HepG2 (cell line): ENCODE measurements around the gene SRSF1. TPM values are rescaled to one million over a fixed set of nuclear protein-coding genes. Genes with fewer than 3 reads are reported as not detected.
A peak's percentile ranks its signal among the peaks of the same experiment; 100 is the strongest.

Experiments
- AKNA ChIP-seq: sonication (generic); formaldehyde crosslinking; IDR thresholded peaks from 2 replicates; pipeline ENCODE4 v1.4.0; 2020; ENCODE audit warnings: missing genetic modification reagents, borderline replicate concordance
- BCL6 ChIP-seq: IDR thresholded peaks from 2 replicates; pipeline ENCODE4 v1.6.1; 2016; ENCODE audit warnings: missing genetic modification reagents, missing compliant biosample characterization
- BCLAF1 ChIP-seq: fragments of 450-650 bp; IDR thresholded peaks from 2 replicates; pipeline ENCODE4 v1.6.1; 2017; ENCODE audit warnings: mild to moderate bottlenecking
- GRHL1 ChIP-seq: sonication (generic); formaldehyde crosslinking; conservative IDR thresholded peaks from 2 replicates; pipeline ENCODE4 v1.8.0; 2022; ENCODE audit warnings: missing genetic modification reagents
- KLF12 ChIP-seq: sonication (generic); formaldehyde crosslinking; IDR thresholded peaks from 2 replicates; pipeline ENCODE4 v1.4.0; 2020; ENCODE audit warnings: missing genetic modification reagents, borderline replicate concordance
- KLF6 ChIP-seq: IDR thresholded peaks from 2 replicates; pipeline ENCODE4 v1.8.0; 2016; ENCODE audit warnings: missing biosample characterization, missing genetic modification reagents
- MEIS1 ChIP-seq: sonication (generic); formaldehyde crosslinking; IDR thresholded peaks from 2 replicates; pipeline ENCODE4 v1.9.0; 2021; ENCODE audit warnings: mild to moderate bottlenecking, missing genetic modification reagents, moderate library complexity, borderline replicate concordance
- NFATC3 ChIP-seq: sonication (generic); formaldehyde crosslinking; IDR thresholded peaks from 2 replicates; pipeline ENCODE4 v1.5.1; 2020; ENCODE audit warnings: mild to moderate bottlenecking, missing genetic modification reagents
- PHF20 ChIP-seq: sonication (generic); formaldehyde crosslinking; IDR thresholded peaks from 2 replicates; pipeline ENCODE4 v1.5.0; 2020; ENCODE audit warnings: mild to moderate bottlenecking, missing genetic modification reagents
- POGZ ChIP-seq: sonication (generic); formaldehyde crosslinking; IDR thresholded peaks from 2 replicates; pipeline ENCODE4 v1.4.0; 2020; ENCODE audit warnings: mild to moderate bottlenecking, missing genetic modification reagents
- TCF7 ChIP-seq: sonication (generic); IDR thresholded peaks from 2 replicates; pipeline ENCODE4 v1.6.1; 2016; ENCODE audit warnings: antibody characterized with exemption, low read depth
- U2AF2 ChIP-seq: fragments of 200-400 bp; formaldehyde crosslinking; IDR thresholded peaks from 2 replicates; pipeline ENCODE4 v1.6.1; 2017; ENCODE audit warnings: low read depth, mild to moderate bottlenecking, low read length
- ZFP1 ChIP-seq: IDR thresholded peaks from 2 replicates; pipeline ENCODE4 v1.6.1; 2016
- ZKSCAN5 ChIP-seq: sonication (generic); formaldehyde crosslinking; IDR thresholded peaks from 2 replicates; pipeline ENCODE4 v1.5.1; 2020; ENCODE audit warnings: mild to moderate bottlenecking, missing genetic modification reagents
- ZNF260 ChIP-seq: sonication (generic); formaldehyde crosslinking; IDR thresholded peaks from 2 replicates; pipeline ENCODE4 v1.4.0; 2020; ENCODE audit warnings: missing genetic modification reagents, low read depth, mild to moderate bottlenecking, borderline replicate concordance
- ZNF644 ChIP-seq: IDR thresholded peaks from 2 replicates; pipeline ENCODE4 v1.6.1; 2016; ENCODE audit warnings: low read depth
- ZNF710 ChIP-seq: sonication (generic); formaldehyde crosslinking; IDR thresholded peaks from 2 replicates; pipeline ENCODE4 v1.5.0; 2020; ENCODE audit warnings: mild to moderate bottlenecking, missing genetic modification reagents, borderline replicate concordance
- polyA plus RNA-seq, 8 experiments: library from polyadenylated mRNA; depleted of rRNA in 3 of 8; stranded (reverse) in 7 of 8; unstranded in 1 of 8; fragments of >200 nt; fragmentation: Illumina TruSeq in 4 of 8; extraction: Trizol in 4 of 8; gene quantifications; 2 replicates each; pipeline versions ENCODE4 v1.2.1 to v1.2.3, GENCODE V29; 2011 to 2016; ENCODE audit warnings: low read depth in 4 of 8, missing spikeins in 1 of 8, mixed read lengths in 1 of 8; ENCODE audit not compliant: insufficient read depth in 1 of 8
- total RNA-seq, 5 experiments: library from RNA; depleted of rRNA; stranded (reverse); fragments of >200 nt; fragmentation: Illumina TruSeq; extraction: Trizol; gene quantifications; 2 replicates each; pipeline ENCODE4 v1.2.3, GENCODE V29; 2016; ENCODE audit warnings: low read depth in 1 of 5

SRSF1 gene
- total and polyA plus RNA-seq, 2 of the 13 experiments (the other 11 are each of a cell fraction or from before 2014, with no cell fraction given), result 142 to 445 TPM

GRCh38 chr17:57988301-57989250 is 18.5 kb downstream of the SRSF1 start (continued):
- TF ChIP-seq ZNF644 (CRISPR knock-in tag), result no peak
- no peak for TF ChIP-seq TCF7
- TF ChIP-seq GRHL1 (CRISPR knock-in tag), result no peak
- TF ChIP-seq BCLAF1, result no peak
- TF ChIP-seq POGZ (CRISPR knock-in tag), result peak; percentile 15; the same call in 1 of the 2 replicates
- peak; percentile 73; the same call in 1 of the 2 replicates for TF ChIP-seq MEIS1 (CRISPR knock-in tag)
- no peak for TF ChIP-seq NFATC3 (CRISPR knock-in tag)
- no peak; the same call in 1 of the 2 replicates for TF ChIP-seq BCL6 (CRISPR knock-in tag)
- TF ChIP-seq PHF20, result no peak
- 0 out of 2 replicates have a peak, but pooled peaks have one; percentile 58 for TF ChIP-seq U2AF2
- no peak for TF ChIP-seq AKNA (CRISPR knock-in tag)
- TF ChIP-seq ZNF710 (CRISPR knock-in tag), result 0 out of 2 replicates have a peak, but pooled peaks have one; percentile 21
- no peak for TF ChIP-seq ZFP1 (CRISPR knock-in tag)
- TF ChIP-seq ZKSCAN5, result no peak
- TF ChIP-seq ZNF260 (CRISPR knock-in tag), result no peak
- no peak; the same call in 1 of the 2 replicates for TF ChIP-seq KLF12
- TF ChIP-seq KLF6 (CRISPR knock-in tag), result 0 out of 2 replicates have a peak, but pooled peaks have one; percentile 43
